ENCODE data around the gene XCL2.

The XCL2 gene

DNA sequence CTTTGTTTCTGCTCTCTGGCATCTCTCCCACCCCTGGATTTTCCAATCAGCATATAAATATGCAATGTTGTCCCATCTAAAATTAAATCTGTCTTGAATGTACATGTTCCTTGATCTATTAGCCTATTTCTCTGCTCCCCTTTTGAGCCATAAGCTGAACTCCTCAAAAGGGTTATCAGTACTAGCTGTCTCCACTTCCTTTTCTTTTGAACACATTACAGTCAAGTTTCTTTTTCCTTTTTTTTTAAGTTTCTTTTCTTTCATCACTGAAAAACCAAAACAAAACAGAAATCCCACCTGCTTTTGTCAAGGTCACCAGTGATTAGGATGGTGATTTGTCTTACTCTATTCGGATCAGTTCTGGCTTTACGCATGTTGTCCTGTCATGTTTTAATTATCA is 29.3 kb downstream of the XCL2 start:
- no peak for DNase-seq (ENCODE audit: low read depth, low spot score)

DNA sequence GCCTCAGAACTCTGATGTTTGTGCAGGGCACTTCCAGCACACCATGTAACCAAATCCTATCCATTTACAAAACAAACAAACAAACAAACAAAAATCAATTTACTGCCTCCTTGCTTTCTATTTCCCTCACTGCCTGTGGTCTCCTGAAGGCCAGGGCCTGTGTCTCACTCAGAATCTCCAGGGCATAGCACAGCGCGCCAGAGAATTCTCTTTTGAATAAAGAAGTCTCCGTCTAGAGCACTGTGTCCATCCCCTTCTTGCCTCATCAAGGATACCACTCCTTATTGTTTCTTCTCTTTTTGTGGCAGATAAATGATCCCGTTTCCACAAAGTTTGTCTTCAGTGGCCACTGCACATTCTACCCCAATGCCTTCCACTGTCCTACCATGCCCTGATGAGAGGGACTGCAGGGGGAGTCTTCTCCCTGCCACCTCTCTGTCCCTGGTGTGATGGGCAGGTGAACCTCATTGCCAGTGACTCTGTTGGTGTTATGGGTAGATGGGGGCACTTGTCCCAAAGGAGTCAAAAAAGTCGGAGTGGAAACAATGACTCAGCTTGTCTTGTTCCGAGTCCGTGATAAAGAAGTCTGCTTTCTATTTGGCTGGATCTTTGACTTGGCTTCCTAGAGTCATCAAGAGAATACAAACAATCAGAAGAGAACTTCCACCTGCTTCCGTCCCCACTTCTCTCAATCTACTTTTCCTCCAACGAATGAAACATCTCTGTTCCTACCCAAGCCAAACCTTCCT is 30.0 kb downstream of the XCL2 start:
- no peak for DNase-seq (ENCODE audit: low read depth, low spot score)

DNA sequence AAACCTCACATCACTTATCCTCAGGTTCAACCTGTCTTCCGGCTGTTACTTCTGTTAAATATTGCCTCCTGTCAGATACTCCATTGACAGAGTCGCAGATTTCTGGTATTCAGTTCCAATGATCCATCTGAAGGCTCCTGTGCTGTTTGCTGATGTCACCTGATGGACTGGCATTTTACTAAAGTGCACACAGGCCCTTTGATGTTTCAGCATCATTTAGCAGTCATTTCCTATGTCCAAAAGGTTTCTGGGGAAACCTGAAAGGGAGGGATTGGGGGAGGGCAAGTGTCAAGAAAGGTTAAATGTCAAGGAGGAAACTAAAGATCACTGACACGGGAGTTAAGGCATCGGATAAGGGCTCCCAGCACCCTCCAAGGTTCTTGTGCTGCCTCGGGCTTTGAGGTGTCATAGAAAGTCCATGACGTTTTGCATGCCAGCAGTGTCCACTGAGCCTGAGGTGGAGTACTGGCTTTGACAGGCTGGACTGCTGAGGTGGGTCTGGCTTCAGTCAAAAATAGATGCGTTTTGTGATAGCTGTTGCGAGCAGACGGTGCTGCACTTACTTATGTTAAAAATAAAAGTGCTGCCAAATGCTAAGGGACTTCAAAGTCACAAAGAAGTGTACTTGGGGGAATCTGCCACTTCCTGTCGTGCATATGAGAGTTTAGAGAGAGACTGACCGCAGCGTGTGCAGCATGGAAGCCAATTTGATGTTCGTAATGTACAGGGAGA is 30.8 kb downstream of the XCL2 start:
- DNase-seq (ENCODE audit: low read depth, low spot score): no peak

- DNase-seq (ENCODE audit: low read depth, low spot score): no peak
These were observed 33.7 kb downstream of the XCL2 start for GRCh38 chr1:168509875-168510791.

GRCh38 chr1:168509210-168509609 is 34.6 kb downstream of the XCL2 start:
- no peak for DNase-seq (ENCODE audit: low read depth, low spot score)

DNA sequence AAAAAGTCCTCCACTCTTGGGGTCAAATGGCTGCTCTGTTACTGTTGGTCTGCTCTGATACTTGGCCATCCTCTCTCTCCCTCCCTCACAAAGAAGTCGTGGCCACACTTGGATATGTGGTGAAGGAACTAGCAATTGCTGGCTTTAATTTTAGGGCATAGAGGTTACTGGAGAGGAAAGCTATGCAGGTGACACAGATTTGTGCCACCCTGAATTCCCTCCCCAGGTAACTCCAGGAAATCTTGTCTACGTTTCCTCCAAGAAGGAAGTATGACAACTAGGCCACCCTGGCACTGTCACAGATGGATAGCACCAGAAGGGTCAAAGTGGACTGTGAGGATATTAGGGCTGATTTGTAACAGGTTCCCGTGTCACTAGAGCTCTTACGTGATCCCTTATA is 36.0 kb downstream of the XCL2 start:
- DNase-seq (ENCODE audit: low read depth, low spot score): no peak

DNA sequence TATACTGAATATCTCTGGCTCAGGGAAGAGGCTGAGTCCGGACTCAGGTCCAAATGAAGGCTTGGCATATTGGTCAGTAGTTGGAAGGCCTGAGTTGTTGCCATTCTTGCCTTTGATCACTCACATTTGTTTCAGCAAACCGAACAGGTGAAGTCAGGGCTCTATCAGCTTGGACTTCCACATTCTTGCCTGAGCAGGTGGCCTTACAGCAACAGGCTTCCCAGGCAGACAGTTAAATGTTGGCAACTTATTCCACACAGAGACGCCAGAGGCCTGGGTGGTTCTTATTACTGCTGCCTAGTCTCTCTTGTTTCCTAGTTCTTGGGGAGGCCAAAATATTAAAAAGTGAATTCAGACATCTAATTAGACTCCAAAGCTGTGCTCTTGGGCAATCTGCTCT is 36.6 kb downstream of the XCL2 start:
- no peak for DNase-seq (ENCODE audit: low read depth, low spot score)

GRCh38 chr1:168506204-168506819 is 37.5 kb downstream of the XCL2 start:
- DNase-seq (ENCODE audit: low read depth, low spot score): no peak

- DNase-seq (ENCODE audit: low read depth, low spot score): no peak
These were observed 38.8 kb downstream of the XCL2 start for GRCh38 chr1:168505006-168505405.

GRCh38 chr1:168504064-168504837 is 39.5 kb downstream of the XCL2 start:
- no peak for DNase-seq (ENCODE audit: low read depth, low spot score)

GRCh38 chr1:168499688-168500049 is 44.1 kb downstream of the XCL2 start:
- DNase-seq (ENCODE audit: low read depth, low spot score): no peak

GRCh38 chr1:168498956-168499687 is 44.7 kb downstream of the XCL2 start:
- no peak for DNase-seq (ENCODE audit: low read depth, low spot score)

- no peak for DNase-seq (ENCODE audit: low read depth, low spot score)
These were observed 45.6 kb downstream of the XCL2 start for GRCh38 chr1:168498159-168498631.

GRCh38 chr1:168497376-168497950 is 46.3 kb downstream of the XCL2 start:
- no peak for DNase-seq (ENCODE audit: low read depth, low spot score)

DNA sequence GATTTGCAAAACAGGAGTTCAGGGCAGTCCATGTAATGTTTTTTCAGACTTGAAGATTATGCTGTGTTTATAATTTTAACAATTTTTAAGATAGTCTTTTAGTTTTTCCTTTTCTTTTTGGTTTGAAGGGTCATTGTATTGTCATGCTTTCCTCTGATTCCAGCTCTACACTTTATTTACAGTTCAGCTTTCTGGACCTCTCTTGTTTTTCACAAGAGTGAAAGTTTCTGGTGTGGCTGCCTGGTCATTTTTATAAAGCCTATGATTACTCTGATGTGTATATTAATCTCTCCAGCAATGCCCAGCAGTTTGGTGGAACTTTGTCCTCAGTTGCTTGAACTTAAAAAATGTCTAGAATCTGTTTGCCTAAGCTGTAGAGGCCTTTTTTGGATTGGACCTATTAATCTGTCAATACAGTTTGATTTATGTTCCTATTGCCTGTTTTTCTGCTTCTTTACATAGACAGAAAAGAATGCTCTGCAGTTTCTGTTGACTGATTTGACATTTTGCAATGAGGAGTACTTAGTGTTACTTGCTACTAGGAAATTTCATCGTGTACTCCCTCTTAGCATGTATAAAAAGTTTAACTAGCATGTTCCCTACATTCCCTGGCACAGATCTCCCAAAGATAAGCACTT is 52.2 kb downstream of the XCL2 start:
- DNase-seq (ENCODE audit: low read depth, low spot score): no peak

All from iPS DF 19.7 (cell line).